ENCODE data around the gene EFNA3. TPM values are rescaled to one million over a fixed set of nuclear protein-coding genes. Genes with fewer than 3 reads are reported as not detected.

The EFNA3 gene
- total RNA-seq, 2 experiments from 2014 or later, result 4.5 to 4.6 TPM

DNA sequence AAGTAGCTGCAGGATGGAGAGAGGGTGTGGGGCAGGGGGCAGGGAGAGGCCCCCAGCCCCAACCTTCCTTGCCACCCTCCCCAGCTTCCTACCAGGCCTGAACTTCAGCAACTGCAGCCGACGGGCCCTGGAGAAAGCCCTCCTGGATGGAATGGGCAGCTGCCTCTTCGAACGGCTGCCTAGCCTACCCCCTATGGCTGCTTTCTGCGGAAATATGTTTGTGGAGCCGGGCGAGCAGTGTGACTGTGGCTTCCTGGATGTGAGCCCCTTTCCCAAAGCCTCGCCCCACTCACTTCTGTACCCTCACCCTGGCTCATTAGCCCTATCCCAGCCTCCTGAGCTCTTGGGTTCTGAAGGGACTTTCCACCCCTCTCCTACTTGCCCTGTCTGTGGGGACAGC, 21.5 kb upstream of the EFNA3 start:
- no peak for DNase-seq
- Mint-ChIP-seq H3K27ac (no peak overlapping the region), H3K9me3 (no peaks in the 10 kb centered on the region), H3K4me1 (peaks cover 17% of the 10 kb centered on the region), H3K27me3 (no peaks in the 10 kb centered on the region), H3K4me3 (no peak overlapping the region), H3K36me3 (peaks cover 3% of the 10 kb centered on the region)

- no peak overlapping the region for H3K4me3 Mint-ChIP-seq
- H3K36me3 Mint-ChIP-seq, result peaks cover 5% of the 10 kb centered on the region
- peaks cover 15% of the 10 kb centered on the region for H3K4me1 Mint-ChIP-seq
- no peak overlapping the region for H3K27ac Mint-ChIP-seq
- no peaks in the 10 kb centered on the region for H3K9me3 Mint-ChIP-seq
- no peaks in the 10 kb centered on the region for H3K27me3 Mint-ChIP-seq
- no peak for DNase-seq
Observed at GRCh38 chr1:155057788-155058211, 20.8 kb upstream of the EFNA3 start.

DNA sequence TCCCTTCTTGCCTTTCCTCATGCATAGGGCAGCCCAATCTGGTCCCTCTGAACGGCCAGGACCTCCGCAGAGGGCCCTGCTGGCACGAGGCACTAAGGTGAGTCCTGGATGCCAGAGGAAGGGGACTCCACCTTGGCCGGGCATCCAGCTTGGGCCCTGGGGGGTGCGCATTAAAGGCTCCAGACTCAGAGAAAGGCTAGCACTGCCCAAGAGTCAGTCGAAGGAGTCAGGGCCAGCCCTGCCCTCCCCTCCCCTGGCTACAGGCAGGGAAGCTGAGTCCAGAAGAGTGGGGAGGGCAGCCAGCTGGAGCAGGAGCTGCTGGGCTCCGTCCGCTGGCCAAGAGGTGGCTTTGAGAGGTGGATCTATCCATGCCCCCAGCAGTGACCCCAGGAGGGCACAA, 17.9 kb upstream of the EFNA3 start:
- DNase-seq, result no peak
- no peaks in the 10 kb centered on the region for H3K9me3 Mint-ChIP-seq
- H3K4me1 Mint-ChIP-seq, result peaks cover 23% of the 10 kb centered on the region
- no peaks in the 10 kb centered on the region for H3K27me3 Mint-ChIP-seq
- no peak overlapping the region for H3K27ac Mint-ChIP-seq
- no peak overlapping the region for H3K4me3 Mint-ChIP-seq
- H3K36me3 Mint-ChIP-seq, result peaks cover 5% of the 10 kb centered on the region

DNA sequence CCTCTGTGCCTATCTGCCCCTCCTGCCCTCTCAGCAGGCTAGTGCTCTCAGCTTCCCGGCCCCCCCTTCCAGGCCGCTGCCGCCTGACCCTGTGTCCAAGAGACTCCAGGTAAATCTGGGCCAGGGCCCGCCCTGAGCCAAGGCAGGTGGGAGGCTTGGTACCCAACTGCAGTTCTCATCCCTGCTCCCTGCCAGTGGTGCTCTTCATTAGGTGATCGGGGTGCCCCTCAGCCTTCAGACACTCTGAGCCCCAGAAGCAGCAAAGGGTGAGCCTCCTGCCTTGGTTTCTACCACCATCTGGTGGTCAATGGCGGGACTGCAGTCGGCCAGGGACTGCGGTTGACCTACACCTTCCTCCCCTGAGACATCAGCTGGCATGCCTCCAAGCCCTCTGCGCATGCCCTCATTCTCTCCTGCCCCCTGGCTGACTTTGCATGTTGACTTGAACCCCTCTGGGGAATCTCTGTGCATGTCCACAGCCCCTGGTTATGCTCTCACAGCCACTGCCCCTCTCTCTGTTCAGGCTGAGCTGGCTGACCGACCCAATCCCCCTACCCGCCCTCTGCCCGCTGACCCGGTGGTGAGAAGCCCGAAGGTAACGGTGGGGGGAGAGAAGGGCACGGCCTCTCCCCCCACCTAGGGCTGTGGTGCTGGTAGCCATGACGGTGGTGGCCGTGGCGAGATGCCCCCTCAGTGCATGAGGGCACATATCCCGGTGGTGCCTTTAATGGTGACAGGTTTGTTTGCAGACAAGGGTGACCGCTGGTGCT, 17.1 kb upstream of the EFNA3 start:
- Mint-ChIP-seq H3K4me1 (peaks cover 23% of the 10 kb centered on the region), H3K27ac (no peak overlapping the region), H3K27me3 (no peaks in the 10 kb centered on the region), H3K36me3 (peaks cover 5% of the 10 kb centered on the region), H3K4me3 (no peak overlapping the region), H3K9me3 (no peaks in the 10 kb centered on the region)
- DNase-seq, result peak; percentile 92

GRCh38 chr1:155062151-155062686, 16.4 kb upstream of the EFNA3 start:
- Mint-ChIP-seq H3K4me1 (peaks cover 23% of the 10 kb centered on the region), H3K27ac (no peak overlapping the region), H3K36me3 (peaks cover 5% of the 10 kb centered on the region), H3K4me3 (no peak overlapping the region), H3K27me3 (no peaks in the 10 kb centered on the region), H3K9me3 (no peaks in the 10 kb centered on the region)
- no peak for DNase-seq

DNA sequence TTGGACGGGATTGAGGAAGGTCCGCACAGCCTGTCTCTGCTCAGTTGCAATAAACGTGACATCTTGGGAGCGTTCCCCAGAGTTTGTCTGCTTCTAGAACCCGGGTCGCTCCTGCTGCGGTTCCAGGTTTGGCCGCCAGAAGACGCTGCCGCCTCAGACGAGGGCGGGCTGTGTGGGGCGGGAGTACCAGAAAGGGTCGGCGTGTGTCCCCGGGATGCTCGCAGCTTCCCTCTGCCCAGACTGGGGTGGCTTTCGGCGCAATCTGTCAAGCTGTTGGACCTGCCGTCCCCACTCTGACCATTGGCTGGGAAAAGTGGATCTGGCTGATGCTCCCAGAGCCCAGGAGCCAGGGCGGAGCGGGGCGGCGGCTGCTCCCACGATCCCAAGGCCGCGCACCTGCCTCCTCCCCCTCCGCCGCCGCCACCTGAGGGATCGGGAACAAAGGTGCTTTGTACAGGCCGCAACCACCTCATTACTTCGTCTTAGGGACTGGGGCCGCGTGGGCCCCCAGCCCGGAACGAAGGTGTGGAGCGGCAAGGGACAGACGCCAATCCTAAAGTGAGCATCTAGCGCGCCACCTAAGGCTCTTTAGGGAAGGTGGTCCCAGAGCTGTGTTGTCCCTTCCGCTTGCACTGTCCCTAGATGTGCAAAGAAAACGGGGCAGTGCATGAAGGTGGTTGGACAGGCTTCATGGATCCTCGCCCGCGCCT, 15.8 kb upstream of the EFNA3 start:
- H3K4me3 Mint-ChIP-seq, result peak overlapping the region; percentile 84
- no peaks in the 10 kb centered on the region for H3K9me3 Mint-ChIP-seq
- H3K4me1 Mint-ChIP-seq, result peaks cover 23% of the 10 kb centered on the region
- H3K27me3 Mint-ChIP-seq, result no peaks in the 10 kb centered on the region
- peak; percentile 83 for DNase-seq
- peaks cover 5% of the 10 kb centered on the region for H3K36me3 Mint-ChIP-seq
- H3K27ac Mint-ChIP-seq, result no peak overlapping the region

DNA sequence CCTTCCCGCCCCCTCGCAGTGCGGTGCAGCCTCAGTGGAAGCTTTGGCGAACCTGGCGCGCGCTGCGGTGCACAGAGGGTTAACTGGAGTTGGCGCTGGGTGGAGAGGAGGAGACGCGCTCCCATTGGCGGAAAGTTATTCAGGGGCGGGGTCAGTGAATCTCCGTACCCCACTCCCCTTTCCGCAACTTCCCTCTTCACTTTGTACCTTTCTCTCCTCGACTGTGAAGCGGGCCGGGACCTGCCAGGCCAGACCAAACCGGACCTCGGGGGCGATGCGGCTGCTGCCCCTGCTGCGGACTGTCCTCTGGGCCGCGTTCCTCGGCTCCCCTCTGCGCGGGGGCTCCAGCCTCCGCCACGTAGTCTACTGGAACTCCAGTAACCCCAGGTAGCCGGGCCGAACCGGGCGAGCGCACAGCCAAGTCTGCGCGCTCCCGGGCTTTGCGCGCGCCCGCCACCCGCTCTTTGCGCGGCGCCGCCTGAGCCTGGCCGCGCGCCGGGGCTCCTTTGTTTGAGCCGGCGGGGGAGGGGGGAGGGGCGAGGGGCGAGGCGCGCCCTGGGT, 15.0 kb upstream of the EFNA3 start, which contains the start of gene EFNA4:
Gene EFNA4 (plus strand): TSS at position 191 of the 561 bp plus-strand sequence. CDS start 84 bp downstream, at position 275.
- Mint-ChIP-seq H3K27ac (peak within 1 kb of the TSS; percentile 71), H3K4me3 (peak within 1 kb of the TSS; percentile 84), H3K36me3 (peaks cover 5% of the 10 kb centered on the region), H3K4me1 (peaks cover 23% of the 10 kb centered on the region), H3K9me3 (no peaks in the 10 kb centered on the region), H3K27me3 (no peaks in the 10 kb centered on the region)
- DNase-seq, result peak; percentile 83

DNA sequence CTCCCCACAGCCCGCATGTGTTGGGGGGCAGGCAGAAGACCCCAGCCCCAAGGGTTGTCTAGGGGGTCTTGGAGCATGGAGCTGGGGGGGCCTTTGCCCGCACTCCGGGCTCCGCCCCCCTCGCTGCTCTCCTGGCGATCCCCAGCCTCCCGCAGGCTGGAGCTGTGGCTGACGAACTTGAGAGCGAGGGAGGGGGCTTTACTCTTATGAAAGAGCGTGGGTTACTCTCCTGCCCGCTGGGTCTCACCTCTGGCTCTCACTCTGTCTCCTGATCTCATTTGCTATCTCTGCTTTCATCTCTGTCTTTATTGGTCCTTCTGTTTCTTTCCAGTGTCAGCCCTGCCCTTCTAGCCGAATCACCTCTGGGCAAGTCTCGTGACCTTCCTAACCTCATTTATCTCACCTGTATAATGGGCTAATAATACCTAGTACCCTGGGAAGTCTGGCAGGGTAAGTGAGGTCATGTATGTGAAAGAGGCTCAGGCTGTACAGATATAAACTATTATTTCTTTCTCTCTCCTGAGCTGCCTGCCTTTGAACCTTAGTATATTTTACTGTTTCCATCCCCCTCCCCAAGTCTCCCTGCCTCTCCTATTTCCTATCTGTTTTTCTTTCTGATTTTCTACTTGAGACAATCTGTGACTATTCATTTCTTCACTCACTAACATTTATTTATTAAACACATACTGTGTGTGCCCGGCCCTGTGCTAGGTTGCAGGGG, 14.4 kb upstream of the EFNA3 start:
- peaks cover 5% of the 10 kb centered on the region for H3K36me3 Mint-ChIP-seq
- no peak overlapping the region for H3K27ac Mint-ChIP-seq
- peak overlapping the region; percentile 74 for H3K4me3 Mint-ChIP-seq
- H3K27me3 Mint-ChIP-seq, result no peaks in the 10 kb centered on the region
- peak; percentile 52 for DNase-seq
- peaks cover 23% of the 10 kb centered on the region for H3K4me1 Mint-ChIP-seq
- no peaks in the 10 kb centered on the region for H3K9me3 Mint-ChIP-seq

DNA sequence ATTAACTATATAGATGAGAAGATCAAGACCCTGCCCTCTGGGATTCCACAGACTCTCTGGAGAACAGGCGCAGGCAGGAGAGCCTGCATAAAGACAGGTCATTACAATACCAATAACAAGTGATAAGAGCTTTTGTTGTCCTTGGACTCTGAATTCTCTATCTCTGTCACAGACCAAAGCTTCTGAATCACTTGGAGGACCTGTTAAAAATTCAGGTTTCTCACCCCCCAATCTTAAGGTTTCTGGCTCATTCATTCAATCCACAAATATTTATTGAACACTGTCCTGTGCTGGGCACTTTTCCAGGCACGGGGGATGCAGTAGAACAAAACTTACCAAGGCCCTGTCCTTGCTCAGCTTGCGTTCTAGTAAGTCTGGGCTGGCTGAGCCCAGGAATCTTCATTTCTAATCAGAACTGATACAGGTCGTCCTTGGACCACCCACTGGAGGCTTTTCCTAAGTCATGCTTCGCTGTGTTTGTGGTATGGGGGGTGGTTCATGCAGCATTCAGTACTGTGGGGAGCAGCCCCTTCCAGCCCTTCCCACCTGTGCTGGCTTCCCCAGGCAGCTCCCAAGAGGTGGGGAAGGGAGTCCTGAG, 13.7 kb upstream of the EFNA3 start:
- Mint-ChIP-seq H3K36me3 (peaks cover 5% of the 10 kb centered on the region), H3K27ac (no peak overlapping the region), H3K4me1 (peaks cover 23% of the 10 kb centered on the region), H3K27me3 (no peaks in the 10 kb centered on the region), H3K4me3 (peak overlapping the region; percentile 74), H3K9me3 (no peaks in the 10 kb centered on the region)
- no peak for DNase-seq

DNA sequence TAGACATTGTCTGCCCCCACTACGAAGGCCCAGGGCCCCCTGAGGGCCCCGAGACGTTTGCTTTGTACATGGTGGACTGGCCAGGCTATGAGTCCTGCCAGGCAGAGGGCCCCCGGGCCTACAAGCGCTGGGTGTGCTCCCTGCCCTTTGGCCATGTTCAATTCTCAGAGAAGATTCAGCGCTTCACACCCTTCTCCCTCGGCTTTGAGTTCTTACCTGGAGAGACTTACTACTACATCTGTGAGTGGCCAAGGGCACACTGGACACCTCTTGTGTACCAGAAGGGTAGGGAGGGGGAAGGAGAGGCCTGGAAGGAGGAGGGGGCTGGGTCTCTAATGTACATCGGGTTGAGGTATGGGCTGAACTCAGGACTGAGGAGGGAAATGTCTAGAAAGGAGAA, 11.9 kb upstream of the EFNA3 start:
- Mint-ChIP-seq H3K36me3 (peaks cover 2% of the 10 kb centered on the region), H3K4me1 (peaks cover 21% of the 10 kb centered on the region), H3K27me3 (no peaks in the 10 kb centered on the region), H3K9me3 (no peaks in the 10 kb centered on the region), H3K27ac (no peak overlapping the region), H3K4me3 (no peak overlapping the region)
- DNase-seq, result no peak

DNA sequence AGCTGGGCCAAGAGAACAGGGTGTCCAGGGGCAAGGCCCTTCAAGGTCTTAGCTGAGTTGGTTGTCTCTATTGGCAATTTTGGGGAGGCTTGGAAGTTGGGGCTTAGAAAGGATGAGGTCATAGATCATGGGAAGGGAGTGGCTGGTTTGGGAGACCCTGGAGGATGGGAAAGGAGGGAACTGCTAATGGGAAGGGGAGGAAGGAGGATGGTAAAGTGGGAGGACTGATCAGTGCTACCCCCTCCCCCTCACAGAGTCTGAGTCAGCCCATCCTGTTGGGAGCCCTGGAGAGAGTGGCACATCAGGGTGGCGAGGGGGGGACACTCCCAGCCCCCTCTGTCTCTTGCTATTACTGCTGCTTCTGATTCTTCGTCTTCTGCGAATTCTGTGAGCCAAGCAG, 10.0 kb upstream of the EFNA3 start:
- DNase-seq, result no peak
- H3K9me3 Mint-ChIP-seq, result no peaks in the 10 kb centered on the region
- peaks cover 11% of the 10 kb centered on the region for H3K4me1 Mint-ChIP-seq
- H3K27ac Mint-ChIP-seq, result no peak overlapping the region
- no peaks in the 10 kb centered on the region for H3K36me3 Mint-ChIP-seq
- no peaks in the 10 kb centered on the region for H3K27me3 Mint-ChIP-seq
- no peak overlapping the region for H3K4me3 Mint-ChIP-seq

GRCh38 chr1:155069551-155070157, 9.0 kb upstream of the EFNA3 start:
- H3K4me3 Mint-ChIP-seq, result no peak overlapping the region
- no peaks in the 10 kb centered on the region for H3K9me3 Mint-ChIP-seq
- H3K27me3 Mint-ChIP-seq, result no peaks in the 10 kb centered on the region
- no peak for DNase-seq
- peaks cover 11% of the 10 kb centered on the region for H3K4me1 Mint-ChIP-seq
- no peaks in the 10 kb centered on the region for H3K36me3 Mint-ChIP-seq
- no peak overlapping the region for H3K27ac Mint-ChIP-seq

DNA sequence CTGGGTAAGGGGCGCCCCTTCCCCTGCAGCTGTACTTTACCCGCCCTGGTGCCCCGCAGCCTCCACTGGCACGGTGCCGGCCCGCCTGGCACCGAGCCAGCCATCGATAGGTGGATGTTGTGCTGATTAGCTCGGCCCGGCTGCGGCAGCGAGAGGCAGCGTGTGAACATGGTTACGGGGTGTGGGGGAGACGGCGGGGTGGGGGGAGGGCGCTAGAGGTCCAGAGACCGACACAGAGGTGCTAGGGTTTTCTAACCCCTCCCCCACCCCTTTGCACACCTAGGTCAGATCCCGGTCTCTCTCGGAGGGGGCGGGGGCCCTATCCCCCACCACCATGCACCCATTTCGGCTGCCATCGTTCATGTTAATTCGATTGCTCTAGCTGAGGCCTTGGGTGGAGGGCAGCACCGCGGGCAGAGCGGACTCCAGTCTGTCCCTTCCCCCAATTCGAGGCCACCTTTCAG, 8.4 kb upstream of the EFNA3 start:
- H3K27me3 Mint-ChIP-seq, result no peaks in the 10 kb centered on the region
- H3K4me3 Mint-ChIP-seq, result peak overlapping the region; percentile 53
- DNase-seq, result no peak
- H3K36me3 Mint-ChIP-seq, result no peaks in the 10 kb centered on the region
- H3K27ac Mint-ChIP-seq, result no peak overlapping the region
- H3K9me3 Mint-ChIP-seq, result no peaks in the 10 kb centered on the region
- peaks cover 10% of the 10 kb centered on the region for H3K4me1 Mint-ChIP-seq
